SK-N-DZ (cell line): ENCODE results near the gene NLK.

ENCODE experiments used
- DNase-seq: peaks from one replicate; pipeline ENCODE4 v3.0.0-alpha.2; 2015; ENCODE audit warnings: low spot score

Gene NLK

DNA sequence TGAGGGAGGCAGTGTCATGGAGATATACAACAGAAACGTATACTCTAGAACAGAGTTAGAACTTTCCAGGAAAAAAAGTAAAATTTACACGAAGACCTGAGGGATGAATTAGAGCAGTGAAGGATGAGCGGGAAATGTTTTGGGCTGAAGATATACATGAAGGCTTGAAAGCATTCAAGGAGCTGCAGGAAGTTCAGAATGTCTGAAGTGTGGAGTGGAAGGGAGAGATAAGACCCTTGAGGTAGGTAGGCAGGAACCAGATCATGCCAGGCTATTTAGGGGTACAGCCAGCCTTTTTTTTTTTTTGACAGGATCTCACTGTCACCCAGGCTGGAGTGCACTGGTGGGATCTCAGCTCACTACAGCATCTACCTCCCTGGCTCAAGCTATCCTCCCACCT lies 3.2 kb upstream of the NLK start:
- DNase-seq: no peak

DNA sequence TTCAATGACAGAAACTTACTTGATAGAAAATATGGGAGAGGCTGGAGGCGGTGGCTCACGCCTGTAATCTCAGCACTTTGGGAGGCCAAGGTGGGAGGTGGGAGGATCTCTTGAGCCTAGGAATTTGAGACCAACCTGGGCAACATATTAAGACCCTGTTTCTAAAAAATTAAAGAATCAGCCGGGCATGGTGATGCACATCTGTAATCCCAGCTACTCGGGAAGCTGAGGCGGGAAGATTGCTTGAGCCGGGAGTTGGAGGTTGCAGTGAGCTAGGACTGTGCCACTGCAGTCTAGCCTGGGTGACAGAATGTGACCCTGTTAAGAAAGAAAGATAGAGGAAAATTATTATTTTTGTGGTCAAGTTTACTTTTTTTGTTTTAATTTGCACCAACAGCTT lies 2.1 kb upstream of the NLK start:
- no peak for DNase-seq

DNA sequence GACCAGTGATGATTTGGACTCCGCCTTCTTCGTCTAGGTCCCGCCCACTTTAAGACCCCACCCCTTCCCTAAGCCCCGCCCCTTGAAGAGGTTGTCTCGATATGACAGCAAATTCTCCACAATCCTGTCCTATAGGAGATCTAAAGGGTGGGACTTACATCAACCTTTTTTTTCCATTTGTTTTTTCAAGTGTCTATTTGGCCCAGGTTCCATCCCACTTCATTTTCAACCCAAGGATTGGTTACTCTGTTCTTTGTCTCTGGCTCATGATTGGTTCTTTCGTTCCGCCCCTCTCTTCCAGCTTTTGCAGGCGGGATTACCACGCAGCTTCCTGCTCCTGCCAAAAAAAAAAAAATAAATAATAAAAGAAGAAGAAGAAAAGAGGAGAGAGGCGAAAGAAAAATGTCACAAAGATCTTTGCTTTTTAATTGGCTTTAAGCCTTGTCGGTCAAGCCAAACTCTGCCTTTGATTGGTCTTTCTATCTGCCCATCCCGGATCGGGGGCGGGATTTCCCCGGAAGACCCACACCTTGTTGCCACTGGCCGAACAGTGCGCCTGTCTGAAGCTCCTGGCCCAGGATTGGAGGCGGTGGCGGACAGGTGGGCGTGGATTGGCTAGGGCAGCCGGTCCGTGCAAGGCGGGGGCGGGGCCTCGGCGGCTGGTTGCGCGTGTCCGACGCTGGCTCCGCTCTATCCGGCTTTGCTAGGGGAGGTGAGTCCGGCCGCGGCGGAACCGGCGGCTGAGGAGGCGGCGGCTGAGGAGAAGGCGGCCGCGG lies 1.2 kb upstream of the NLK start:
- peak; percentile 100 for DNase-seq

DNA sequence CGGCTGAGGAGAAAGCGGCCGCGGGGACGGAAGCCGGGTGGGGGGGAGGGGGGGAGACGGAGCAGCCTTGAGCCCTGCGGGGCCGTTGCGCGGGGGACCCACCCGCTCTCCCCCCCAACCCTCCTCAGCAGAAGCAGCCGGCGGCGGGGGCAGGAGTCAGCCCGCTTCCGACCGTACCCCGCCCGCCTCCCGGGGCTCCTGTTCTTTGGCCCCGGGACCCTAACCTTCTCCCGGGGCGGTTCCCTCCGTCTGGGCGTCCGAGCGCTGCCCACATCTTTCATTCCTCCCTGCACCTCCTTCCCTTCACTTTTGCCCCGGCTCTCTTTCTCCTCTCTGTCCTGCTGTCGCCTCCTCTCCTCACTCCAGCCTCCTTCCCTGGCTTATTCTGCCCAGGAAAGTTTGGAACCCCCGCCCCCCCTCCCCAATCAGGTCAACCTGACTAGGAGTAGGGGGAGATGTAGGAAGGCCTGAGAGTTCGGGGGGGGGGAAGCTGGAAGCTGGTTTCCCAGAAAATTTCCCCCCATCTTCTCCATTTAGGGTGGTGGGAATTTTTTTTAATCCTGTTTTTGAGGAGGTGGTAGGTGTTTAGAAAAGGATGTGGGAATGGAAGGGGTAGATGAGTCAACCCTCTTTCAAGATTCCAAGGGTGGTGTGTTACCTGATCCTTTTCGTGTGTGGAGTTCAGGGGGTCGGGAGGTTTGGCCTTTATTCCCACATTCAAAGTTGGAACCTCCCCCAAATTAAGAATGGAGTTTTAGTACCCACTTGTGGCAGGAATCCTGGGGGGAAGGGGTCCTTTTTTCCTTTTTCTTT lies 427 bp upstream of the NLK start:
- no peak for DNase-seq

DNA sequence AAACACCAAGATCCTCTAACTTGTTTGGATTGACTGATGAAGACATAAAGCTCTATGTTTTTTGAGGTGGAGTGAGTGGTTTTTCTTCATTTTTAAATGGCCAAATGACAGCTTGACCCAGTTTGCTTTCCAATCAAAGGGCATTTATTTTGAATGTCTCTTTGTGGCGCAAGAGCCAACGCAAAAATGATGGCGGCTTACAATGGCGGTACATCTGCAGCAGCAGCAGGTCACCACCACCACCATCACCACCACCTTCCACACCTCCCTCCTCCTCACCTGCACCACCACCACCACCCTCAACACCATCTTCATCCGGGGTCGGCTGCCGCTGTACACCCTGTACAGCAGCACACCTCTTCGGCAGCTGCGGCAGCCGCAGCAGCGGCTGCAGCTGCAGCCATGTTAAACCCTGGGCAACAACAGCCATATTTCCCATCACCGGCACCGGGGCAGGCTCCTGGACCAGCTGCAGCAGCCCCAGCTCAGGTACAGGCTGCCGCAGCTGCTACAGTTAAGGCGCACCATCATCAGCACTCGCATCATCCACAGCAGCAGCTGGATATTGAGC lies 329 bp downstream of the NLK start:
- DNase-seq: no peak

DNA sequence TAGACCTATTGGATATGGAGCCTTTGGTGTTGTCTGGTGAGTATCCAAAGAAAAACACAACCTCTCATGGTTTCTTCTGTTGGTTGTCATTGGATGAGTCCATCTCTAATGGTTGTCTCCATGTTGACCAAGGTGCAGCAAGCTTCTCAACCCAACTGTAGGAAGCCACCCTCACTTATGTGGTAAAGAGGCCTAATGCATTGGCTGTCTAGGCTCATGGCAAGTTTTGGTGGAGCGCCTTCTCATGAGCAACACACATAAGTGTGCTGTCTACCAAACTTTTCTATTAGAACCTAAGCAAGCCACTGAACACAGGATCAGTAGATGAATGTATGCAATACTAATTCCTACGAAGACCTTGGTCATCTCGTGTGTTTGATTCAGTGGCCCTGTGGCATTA lies 819 bp downstream of the NLK start:
- DNase-seq: no peak

DNA sequence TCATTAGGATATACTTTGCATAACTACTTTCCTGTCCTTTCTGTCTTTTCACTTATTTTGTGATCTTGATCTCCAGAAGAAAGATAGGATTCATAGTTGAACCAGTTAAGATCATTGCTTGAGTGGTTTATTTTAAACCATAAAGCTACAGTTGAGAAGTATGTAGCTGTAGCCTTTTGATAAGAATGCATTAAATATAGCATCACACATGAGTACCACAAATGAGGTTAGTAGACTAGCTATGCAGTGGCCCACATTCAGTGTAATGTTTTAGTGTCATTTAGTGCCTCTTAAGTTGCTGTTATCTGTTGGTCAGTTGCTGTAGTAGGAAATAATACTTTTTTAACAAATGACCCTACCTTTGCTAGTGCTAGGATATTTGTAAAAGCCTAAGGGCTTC lies 1.3 kb downstream of the NLK start:
- DNase-seq: no peak

DNA sequence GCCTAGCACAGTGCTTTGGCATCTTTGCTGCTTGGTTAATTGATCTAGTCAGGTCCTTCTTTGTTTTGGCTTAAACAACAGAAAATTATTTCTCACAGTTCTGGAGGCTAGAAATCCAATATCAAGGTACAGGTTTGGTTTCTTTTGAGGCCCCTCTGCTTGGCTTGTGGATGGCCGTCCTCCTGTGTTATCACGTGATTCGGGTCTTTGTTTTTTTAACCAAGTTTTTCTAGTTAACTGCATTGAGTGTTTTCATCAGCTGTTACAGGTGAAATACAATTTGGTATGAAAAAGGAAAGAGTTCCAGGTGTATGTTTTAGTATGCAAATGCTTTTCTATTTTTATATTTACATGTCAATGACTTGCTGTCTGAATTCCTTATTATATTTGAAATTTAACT lies 2.8 kb downstream of the NLK start:
- no peak for DNase-seq

DNA sequence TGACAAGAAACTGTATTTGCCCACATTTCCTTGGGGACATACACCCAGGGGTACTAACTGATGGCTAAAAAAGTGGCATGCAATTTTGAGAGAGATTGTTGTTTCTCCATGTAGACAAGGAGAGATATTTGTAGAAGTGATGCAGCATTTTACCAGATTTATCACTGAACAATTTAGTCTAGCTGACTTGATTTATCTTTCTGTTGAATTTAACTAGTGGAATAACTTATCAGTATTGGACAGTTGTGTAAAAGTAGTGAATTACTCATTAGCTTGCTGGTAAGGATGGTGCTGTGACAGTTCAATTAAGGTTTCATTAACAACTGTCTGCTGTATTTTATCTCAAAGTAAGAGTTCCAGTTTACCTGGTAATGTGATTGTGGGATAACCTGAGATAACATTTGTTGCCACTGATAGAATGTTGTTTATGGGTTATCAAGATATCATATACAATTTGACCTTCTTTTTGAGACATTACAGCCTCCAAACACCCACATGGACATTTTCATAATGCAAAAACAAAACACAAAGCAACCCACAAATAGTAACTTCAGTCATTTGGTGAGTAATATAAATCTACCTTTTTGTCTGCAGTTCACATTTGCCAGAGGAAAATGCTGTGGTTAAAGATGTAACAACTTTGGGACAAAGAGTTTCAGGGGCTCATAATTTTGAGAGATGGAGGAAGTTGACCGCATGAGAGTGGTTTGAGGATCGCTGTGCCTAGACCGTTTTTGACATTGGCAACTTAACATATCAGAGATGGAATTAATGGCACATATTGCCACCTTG lies 3.8 kb downstream of the NLK start:
- DNase-seq: no peak

DNA sequence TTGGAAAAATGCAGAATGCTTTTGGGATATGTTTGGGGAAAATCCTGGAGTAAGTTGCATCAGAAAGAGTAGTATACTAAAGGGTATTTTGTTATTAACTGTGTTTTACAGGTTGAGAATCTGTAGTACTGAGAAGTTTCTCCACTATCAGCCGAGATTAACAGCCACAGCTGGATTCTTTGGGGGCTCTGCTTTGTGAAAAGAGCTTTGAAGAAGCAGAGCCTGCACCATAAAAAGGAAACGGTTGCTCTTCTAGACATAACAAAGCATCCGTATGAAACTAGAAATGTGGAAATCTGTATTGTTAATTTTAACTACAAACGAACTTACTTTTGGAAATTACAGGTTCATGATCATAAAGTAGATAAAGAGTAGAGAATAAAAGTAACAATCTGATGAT lies 5.3 kb downstream of the NLK start:
- DNase-seq: no peak

DNA sequence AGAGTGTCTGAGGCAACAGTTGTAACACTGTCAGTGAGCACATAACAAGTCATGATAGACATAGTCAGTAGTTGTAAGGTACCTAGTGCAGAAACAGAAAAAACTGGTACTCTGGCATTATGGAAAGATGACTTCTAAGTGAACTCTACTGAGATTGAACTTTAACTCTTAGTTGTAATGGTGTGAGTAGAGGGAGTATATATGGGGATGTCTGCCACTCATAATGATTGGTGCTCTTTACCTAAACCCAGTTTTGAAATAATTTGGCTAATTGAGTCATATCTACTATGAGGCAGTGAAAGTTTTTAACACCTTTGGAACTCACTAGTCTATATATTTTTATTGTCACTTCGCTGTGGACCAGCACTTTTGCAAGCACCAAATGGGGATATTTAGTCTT lies 6.6 kb downstream of the NLK start:
- DNase-seq: no peak

DNA sequence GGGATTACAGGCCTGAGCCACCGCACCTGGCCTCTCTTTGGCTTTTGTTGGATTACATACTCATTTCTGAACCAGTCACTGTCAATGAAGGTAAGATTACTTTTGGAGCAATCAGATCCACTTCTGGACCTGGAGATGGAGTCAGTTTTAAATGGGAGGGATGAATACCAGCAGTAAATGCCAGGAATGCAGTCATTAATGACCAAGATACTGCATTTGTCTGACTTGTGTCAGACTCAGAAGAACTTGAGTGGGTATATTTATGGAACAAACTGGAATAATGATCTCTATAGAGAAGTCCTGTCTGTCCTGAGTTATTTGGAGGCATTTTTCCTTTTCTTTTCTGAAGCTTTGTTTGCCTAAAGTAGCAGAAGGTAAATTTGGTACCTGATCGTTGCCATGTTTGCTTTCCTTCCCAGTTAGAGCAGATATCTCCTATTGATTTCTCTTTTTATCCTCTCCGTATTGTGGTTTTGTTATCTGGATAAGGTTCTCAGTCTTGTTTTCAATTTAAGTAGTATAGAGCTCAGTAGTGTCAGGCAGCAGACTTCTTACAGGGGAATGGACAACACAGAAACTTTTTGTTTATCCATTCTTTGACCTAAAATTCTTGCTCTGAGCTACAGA lies 10.7 kb downstream of the NLK start:
- DNase-seq: no peak

DNA sequence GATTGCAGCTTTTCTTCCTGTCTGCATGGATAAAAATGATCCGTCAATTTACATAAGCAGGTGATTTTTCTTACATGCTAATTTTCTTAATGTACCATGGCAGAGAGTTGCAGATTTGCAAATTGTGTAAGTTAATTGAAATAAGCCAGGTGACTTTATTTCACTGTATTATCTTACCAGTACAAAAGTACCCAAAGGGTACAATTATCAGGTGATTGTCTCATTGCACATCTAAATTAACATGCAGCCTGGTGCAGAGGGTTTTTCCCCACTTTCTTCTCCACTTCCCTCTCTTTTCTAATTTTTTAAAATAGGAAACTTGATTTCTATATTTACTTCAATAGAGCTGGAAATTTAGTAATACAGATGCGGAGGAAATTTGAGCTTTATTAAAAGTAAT lies 11.2 kb downstream of the NLK start:
- no peak for DNase-seq

DNA sequence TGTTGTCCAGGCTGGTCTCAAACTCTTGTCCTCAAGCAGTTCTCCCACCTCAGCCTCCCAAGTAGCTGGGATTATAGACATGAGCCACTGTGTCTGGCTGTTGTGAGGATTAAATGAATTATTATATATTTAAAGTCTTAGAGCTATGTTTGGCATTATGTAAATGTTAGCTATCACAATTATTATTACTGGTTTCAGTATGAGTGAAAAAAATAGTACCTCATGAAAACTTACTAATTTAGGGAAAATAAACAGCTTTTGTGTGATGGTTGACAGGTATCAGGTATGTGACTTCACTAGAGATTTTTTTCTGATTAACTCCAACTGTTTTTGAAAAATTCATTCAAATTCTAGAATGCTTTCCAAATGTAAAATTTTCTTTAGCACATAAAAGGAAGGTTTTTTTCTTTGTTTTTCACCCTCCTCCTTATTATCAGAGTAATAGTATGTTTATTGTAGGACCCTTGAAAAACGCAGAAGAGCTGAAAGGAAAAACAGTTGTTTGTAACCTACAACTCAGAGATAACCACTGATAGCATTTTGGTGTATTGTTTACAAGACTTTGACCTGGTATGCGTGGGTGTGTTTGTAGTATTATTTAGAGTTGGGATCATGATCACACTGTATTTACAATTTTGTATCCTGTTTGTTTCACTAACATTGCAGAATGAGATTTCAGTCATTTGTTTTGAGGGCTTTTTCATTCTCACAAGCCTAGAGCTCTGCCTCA lies 13.2 kb downstream of the NLK start:
- DNase-seq: no peak

DNA sequence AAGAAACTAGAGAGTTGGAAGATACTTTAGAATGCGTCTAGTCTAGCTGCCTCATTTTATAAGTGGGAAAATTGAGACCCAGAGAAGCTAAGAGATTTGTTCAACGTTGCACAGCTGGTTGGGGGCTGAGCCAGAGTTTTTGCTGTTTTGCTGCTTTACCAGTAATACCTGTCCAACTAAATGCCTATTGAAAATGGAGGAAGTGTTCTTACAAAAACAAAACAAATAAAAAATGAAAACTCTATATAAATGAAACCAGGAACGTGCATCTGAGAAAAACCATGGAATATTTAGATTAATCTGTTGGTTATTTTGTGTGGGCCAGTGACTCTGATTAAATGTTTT lies 13.8 kb downstream of the NLK start:
- DNase-seq: no peak

DNA sequence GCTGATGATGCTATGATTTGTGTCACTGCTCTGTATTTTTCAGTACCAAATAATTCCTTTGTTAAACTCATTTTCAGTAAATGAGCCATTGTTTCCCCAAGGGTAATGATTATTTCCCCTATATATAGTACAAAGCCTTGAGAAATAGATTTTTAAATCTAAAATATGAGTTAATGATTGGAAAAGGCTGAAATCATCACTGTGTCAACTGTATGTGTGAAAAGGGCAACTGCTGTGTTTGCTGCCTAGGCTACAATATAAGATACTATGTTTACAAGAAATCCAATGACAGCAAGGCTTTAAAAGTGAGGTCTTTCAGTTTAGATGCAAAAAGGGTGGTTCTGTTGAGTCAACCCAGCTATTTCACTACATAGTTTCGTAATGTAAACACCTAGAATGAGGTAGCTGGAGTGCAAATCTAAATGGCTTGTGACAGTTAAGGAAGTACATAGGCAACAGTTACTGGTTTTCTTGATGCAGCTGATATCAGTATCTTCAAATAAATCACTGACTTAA lies 15.3 kb downstream of the NLK start:
- no peak for DNase-seq

DNA sequence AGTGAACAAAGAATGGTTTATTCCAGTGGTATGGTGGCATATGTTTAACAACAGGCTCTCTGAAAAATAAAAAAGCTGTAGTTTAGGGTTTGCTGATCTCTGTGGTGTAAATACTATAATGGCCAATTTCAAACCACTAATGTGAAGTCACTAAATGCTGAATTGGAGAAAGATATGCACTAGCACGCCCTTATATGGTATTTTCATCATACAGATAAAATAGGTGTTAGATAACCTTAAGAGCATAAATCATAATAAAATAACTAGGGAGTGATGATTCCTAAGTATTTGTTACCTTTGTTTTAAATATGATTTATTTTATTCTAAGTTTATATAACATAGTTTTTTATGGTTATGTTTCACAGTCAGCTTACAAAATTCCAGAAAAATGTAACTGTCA lies 17.2 kb downstream of the NLK start:
- DNase-seq: no peak

DNA sequence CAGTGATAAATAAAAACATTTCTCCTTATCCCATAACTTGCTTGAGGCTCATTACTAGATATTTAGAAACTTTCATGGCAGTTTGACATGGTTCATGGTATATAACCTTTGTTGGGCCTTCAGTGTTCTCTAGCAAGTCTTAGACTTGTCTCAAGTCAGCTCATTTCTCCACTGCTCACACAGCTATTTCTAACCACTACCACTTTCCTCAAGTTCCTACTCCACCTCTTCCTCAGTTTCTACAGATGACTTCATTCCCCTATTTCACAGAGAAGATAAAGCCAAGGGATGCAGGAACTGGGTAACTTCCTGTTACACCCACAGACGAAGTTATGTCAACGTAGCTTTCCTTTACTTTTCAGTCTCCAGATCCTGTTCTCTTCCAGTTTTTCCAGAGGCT lies 23.2 kb downstream of the NLK start:
- no peak for DNase-seq

DNA sequence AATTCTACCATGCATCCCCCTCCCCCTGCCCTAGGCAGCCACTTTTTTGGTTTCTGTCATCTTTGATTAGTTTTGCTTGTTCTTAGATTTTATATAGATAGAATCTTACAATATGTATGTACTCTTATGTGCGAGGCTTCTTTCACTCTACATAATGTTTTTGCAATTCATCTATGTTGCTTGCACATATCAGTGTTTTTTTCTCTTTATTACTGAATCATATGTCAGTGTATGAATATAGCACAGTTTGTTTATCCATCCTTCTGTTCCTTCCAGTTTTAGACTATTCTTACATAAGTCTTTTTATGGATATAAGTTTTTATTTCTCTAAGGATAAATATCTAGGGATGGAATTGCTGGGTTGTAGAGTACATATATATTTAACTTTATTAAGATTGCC lies 26.6 kb downstream of the NLK start:
- DNase-seq: no peak

DNA sequence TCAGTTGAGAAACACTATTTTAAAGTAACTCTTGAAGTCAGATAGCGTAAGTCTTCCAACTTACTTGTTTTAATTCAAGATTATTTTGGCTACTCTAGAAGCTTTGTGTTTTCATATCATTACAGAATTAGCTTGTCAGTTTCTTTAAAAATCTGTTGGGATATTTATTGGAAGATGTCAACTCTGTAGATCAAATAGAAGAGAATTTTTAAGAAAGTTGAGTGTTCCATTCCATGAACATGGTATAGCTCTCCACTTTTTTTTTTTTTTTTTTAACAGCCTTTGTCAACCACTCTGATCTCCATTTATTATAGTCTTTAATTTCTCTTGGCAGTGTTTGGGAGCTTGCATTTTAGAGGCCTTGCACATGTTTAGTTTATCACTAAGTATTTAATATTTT lies 28.7 kb downstream of the NLK start:
- DNase-seq: no peak
